HG03432 (cell line): ENCODE measurements around the gene ARHGEF38.
A peak's percentile ranks its signal among the peaks of the same experiment; 100 is the strongest.

Source experiments
- ATAC-seq: cut with Tn5 transposase; IDR thresholded peaks from one replicate; pipeline ENCODE4 v1.9.1; 2021; ENCODE audit warnings: mild to moderate bottlenecking, moderate library complexity; ENCODE audit not compliant: unreplicated experiment

The ARHGEF38 gene, protein sequence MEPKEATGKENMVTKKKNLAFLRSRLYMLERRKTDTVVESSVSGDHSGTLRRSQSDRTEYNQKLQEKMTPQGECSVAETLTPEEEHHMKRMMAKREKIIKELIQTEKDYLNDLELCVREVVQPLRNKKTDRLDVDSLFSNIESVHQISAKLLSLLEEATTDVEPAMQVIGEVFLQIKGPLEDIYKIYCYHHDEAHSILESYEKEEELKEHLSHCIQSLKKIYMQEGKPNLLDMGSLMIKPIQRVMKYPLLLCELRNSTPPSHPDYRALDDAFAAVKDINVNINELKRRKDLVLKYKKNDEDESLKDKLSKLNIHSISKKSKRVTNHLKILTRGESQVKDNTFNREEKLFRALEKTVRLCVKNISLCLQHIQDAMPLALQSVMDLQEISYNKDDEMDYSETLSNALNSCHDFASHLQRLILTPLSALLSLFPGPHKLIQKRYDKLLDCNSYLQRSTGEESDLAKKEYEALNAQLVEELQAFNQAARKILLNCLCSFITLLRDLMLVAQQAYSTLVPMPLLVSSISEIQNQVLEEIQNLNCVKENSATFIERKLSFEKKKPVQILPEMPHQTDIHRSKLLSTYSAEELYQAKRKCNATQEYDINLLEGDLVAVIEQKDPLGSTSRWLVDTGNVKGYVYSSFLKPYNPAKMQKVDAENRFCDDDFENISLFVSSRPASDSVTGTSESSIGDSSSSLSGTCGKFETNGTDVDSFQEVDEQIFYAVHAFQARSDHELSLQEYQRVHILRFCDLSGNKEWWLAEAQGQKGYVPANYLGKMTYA

DNA sequence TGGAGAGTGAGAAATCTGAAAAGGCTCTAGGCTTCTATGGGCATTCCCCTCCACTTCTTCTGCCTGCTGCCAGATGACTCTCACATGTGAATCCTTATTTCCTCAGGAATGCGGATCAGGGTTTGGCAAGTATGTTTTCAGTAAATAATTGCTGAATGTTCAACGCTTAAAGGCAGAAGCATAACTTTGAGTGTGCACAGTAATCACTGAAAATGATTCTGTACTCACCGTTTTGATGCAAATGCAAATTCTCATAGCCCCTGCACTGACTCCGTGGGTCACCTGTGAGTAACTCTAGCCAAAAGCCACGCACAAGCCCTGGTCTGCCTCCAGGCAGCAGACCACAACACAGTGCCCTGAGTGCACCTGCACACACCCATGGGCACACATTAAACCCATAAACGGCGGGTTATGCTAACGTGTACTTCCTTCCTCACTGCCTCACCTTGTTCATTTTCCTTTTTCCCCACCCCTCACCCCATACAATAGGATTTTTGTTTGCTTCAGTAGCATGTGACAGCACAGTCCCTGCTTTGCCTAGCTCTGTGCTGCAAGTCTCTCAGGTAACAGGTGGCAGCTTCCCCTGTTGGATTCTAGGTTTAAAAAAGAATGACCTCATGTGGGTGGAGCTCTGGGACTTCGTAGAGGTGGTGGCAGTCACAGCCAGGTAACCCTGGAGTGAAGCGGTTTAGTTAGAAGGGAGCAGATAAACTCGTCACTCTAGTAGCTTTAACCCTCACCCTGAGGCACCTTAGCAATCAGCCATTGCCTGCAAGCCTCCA, at the start of gene ARHGEF38:
Gene ARHGEF38, plus strand, starts transcription at position 656 of the 782 bp plus-strand sequence. CDS start 146 bp downstream, outside the sequence.
- ATAC-seq, result no peak

DNA sequence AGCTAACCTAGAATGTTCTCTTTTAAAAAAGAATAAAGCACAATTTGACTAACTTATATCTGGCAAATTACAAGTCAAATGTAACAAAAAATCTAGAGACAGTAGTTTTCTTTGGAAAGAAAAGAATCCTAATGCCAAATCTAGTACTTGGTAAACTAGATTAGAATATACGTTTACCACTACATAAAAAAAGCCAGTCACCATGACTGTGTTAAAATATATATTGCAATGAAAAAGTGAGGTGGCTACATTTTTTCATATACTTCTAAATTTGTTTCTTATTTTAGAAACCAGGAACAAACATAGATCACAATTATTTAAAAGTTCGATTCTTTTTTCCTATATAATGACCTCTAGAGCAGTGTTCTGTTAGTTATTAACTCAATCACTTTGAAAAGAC, 48.9 kb upstream of the ARHGEF38 start:
- no peak for ATAC-seq

DNA sequence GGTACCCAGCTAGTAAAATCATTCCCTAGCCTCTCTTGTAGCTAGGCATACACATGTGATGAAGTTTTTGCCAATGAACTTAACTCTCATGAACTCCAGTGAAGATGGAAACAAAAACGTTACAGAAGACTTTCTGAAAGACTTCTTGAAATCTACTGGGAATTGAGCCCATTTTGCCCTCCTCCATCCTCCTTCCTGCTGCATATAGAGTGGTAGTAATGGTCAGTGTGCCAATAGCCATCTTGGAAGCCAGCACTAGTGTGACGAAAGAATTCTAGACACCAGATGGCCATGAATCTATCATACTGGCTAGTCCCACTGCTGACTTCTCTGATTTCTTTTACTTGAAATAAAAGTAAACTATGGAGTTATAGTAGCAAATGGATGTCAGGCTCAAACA, 47.7 kb upstream of the ARHGEF38 start:
- ATAC-seq, result no peak

DNA sequence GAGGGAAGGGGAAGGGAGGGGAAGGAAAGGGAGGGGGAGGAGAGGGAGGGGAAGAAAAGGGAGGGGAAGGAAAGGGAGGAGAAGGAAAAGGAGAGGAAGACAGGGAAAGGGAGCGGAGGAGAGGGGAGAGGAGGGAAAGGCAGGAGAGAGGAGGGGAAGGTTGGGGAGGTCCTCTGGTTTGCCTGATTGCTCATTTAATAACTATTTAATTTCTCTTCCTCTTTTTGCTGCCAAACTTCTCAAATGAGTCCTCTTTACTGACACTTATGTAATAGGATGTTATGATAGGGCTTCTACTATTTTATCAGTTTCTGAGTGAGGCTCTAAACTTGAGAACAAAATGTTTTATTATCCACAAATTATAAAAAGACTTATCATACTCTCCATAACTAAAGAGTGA, 43.1 kb upstream of the ARHGEF38 start:
- ATAC-seq, result peak; percentile 94

DNA sequence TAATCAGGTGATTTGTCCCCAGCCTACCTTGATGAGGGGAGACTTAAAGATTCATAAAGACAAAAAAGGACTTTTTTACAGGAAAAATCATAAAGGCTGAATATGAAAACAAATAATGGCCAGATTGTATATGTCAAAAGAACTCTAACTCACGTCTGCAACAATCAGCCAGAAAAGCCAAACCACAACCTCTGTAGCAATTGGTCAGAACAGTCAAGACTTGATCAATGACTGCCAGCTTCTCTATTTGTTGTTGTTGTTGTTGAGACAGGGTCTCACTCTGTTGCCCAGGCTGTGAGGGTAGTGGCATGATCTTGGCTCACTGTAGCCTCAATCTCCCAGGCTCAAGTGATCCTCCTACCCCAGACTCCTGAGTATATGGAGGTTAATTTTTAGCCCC, 42.7 kb upstream of the ARHGEF38 start:
- peak; percentile 39 for ATAC-seq

DNA sequence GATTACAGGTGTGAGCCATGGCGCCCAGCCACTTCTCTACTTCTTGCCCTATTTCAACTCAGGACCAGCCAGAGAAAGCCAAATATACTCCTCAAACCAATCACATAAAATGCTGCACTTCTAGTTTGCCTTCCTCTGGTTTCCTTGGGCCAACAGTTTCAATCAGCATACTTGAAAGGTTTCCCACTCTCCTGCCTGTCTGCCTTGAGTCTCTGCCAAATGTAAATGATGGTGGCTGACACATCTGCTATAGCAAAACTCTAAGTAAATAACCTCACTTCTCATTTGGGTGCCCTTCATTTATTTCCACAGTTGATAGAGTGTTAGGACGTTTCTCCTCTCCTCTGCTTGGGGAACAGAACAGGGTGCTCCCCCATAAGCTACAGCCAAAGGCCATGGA, 42.2 kb upstream of the ARHGEF38 start:
- ATAC-seq, result no peak

DNA sequence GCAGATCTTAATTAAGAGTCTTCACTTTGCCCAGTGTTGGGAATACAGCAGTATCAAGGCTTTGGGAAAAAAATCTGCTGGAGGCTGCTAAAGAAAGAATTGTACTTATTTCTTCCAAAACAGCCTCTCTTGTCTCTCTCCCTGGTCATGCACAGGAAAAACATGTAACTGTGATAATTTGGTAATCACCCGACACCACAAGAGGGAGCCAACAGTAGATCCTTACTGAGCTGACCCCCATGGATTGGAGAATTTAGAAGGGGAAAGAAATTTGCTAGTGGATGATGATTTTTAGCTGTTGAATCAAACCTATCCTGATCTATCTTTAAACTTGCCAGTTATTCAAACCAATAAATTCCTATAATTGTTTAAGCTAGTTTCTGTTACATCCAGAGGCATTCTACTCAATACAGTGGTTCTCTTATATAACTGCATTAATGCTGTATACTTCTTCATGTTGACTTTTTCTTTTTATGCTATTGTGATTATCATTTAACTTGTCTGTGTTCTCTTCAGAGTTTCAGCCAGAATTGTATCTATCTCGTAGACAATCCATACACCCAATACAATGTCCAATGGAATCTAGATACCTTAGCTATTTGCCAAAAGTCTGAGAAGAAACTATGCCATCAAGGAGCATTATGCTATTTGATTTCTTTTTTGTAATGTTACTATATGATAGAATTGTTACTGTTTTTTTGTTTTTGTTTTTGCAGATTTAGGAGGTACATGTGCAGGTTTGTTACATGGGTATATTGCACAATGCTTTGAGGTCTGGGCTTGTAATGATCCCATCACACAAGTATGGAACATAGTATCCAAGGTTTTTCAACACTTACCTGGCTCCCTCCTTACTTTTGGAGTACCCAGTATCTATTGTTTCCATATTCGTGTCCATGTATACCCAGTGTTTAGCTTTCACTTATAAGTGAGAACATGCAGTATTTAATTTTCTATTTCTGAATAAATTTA, 31.3 kb upstream of the ARHGEF38 start:
- peak; percentile 81 for ATAC-seq

DNA sequence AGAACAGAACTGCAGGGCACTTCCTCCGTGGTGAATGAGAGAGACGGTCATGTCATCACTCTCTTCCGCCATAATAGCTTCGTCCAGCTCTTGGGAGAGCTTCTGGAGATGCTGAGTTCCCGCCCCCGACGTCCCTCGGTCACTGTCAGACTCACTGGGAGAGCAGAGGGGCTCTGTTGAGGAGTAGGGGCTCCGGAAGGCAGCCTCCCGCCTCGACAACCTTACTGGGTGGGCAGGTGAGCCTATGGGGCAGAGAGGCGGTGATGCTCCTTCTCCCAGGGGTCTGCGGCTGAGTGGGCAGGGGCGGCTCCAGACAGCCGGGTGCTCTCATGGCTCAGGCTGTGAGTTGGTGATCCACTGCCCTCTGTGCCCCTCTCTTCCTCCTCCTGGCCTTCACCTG, 25.8 kb upstream of the ARHGEF38 start:
- no peak for ATAC-seq

DNA sequence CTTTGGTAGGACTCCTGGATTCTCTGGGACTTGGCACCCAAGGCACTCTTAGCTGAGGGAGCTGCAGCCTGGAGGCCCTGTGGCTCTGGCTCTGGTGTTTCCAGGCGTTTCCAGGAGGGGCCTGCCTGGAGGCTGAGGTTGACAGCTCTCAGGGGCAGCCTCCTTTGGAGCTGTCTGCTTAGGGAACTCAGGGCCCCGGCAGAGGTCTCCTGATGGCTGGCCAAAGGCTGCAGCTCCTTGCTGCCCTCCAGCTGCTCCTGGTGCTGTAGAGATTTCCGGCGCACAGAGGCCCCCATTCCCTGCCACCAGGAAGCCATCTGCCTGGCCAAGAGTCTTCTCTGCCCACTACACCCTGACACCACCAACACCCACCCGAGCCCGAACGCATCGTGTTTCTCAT, 25.3 kb upstream of the ARHGEF38 start:
- ATAC-seq, result no peak

DNA sequence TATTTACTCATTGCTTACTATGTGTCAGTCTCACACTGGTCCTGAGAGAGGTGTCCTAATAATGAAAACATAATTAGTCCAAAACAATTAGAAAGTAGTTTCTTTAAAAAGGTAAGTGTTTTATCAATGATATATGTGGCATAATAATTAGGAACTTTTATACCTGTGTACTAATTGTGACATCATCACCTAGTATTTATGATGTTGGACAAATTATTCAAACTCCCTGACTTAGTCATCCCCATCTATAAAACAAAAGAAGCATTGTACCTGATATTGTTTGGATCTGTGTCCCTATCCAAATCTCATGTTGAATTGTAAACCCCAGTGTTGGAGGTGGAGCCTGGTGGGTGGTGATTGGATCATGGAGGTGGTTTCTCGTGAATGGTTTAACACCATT, 15.8 kb upstream of the ARHGEF38 start:
- no peak for ATAC-seq

DNA sequence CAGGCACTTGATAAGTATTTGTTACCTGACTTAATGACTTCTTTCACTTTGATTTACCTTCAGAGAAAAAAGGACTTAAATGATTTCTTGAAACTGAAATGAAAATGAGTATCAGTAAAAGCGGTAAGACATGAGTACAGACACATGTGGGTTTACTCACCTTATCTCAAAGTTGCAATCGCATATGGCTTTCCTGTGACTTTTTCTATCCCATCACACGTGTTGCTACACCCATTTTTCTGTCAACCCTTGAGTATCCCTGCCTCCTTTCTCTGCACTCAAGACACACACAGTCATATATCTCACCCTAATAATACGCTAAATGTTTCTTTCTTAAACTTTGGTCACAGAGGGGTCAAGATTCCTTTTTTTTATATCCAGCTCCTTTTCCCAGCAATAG, 11.0 kb upstream of the ARHGEF38 start:
- ATAC-seq, result no peak

DNA sequence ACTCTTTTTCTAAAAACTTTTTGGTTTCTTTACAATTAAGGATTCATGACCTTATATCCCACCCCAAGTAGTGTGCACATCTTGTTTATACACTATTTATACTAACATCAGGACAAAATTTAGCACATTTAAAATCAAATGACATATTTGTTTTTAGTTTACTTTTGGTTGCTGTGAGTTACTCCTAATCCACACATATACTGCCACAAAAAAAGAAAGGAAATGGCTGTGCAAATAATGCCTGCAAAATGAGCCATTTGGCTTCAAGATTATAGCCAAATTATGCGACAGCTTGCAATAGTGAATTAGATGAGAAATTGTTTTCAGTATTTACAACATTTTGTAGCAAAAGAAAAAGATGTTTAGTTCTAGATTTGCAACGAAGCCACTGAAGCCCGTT, 10.4 kb upstream of the ARHGEF38 start:
- no peak for ATAC-seq

DNA sequence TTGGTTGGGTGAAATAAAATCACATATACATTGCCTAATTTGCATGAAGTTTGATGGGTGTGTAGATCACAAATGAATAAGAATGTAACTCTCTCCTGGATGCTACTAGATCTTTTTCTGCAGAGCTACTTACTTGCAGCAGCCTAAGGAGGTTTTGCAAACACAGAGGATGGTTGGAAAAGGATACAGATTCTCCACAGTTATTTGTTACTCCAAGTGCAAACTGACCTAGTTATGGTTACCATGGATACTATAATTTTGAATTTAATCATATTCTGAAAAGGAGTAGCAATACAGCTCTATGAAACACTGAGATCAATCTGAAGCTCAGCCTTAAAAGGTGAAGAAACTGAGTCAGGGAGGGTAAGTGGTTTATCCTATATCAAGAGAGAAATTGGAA, 9.1 kb upstream of the ARHGEF38 start:
- no peak for ATAC-seq

DNA sequence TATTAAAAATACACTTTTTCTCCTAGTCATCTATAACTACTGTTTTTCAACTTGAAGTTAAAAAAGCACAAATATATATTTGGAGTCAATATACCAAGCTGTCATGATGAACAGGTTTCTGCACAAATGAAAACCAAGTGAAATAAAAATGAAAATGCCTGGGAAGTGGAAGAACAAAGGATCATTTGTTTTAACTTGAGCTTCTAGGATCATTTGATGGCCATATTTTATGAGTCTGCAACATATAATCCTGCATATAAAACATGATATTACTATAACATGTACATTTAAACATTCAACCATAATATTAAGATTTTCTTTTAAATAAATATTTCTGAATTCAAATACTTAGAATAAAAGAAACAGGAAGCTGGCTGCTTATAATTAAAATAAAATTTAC, 8.5 kb upstream of the ARHGEF38 start:
- ATAC-seq, result no peak

DNA sequence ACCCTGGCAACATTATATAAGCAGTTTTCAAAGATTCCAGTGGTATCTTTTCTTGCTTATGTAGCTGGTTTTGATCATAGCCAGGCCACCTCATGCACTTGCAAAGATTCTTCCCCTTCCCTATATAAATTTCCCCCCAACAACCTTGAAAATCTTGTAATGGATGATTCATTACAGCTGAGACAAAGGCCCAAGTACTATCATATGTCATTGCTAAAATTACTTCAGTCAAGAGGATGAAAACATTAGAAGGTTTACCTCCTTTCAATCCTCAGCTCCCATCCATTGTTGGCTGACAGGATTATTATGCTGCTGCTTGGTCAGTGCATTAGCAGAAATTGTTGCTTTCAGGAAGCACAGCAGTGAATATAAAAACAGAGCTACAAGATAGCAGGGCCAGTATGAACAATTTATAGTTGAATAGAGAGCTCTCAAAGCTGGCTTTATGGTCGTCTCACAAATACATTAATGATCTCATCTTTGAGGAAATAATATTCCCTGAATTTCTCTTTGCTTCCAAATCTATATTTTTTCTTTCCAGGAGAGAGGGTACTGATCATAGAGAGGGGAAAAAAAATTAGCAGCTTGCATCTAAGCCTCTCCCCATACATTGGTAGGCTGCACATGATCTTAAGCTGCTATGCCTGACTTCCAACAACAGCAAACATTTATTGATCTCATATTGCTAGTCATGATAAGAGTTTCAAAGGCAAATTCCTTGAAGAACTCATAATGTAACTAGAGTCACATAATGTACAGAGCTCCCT, 7.7 kb upstream of the ARHGEF38 start:
- ATAC-seq, result no peak

DNA sequence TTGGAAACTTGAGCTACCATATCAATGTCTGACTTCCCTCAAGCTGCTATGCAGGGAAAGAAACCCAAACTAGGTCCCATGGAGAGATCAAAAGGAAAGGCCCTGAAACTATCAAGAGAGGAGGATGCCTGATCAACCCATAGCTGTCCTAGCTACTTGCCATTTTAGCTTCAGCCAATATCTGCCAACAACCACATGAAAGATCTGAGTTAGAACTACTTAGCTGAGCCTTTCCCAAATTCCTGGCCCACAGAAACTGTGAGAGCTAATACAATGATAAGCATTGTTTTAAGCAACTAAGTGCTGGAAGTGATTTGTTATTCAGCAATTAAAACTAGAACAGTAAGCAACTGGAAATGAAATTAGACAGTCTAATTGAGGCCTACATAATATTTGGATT, 6.3 kb upstream of the ARHGEF38 start:
- no peak for ATAC-seq

DNA sequence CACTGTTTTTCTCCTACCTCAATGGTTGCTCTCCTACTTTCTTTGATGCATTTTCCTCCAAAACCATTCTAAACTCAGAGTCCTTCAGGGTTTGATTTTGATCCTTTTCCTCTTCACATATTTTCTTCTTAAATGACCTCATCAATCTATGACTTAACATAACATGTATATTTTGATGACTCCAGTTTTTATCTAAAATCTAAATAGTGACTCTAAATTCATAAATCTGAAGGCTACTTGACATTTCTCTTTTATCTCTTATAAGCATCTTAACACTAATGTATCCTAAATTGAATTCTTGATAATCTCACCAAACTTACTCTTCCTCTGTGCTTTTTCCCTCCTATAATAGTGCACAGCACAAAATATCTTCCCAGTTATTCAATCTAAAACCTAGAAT, 4.7 kb upstream of the ARHGEF38 start:
- ATAC-seq, result no peak

DNA sequence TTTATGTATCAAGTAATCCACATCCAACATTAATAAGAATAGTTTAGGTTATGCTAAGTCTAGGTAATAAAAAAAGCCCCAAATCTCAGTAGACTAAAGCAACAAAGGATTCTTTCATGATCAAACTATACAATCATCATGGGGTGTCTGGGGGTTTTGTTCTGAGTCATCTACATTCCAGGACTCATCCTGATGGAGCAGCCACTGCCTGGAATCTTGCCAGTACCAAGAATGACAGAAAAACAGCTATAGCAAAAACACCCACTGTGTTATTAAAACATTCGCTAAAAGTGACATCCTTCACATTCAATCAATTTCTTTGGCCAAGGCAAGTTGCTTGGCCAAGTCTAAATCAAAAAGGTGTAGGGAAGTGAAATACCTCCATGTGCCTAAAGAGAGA, 3.9 kb upstream of the ARHGEF38 start:
- ATAC-seq, result no peak

DNA sequence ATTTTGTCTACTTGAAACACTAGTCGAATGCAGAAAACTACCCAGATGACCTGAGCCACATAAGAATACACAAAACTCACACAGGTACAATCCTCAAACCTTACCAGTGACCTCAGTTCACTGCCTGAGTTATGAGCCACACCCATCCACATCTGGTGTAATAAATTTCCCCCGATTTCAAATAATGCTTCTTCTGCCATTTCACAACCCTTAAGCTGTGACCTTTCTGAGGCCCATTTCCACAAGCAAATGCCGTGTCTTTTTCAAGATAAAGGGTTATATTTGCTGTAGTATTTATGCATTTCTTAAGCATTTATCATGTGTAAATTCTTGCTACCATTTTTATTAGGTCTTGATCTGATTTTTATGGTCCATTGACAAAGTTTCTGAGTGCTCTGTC, 1.8 kb upstream of the ARHGEF38 start:
- no peak for ATAC-seq

DNA sequence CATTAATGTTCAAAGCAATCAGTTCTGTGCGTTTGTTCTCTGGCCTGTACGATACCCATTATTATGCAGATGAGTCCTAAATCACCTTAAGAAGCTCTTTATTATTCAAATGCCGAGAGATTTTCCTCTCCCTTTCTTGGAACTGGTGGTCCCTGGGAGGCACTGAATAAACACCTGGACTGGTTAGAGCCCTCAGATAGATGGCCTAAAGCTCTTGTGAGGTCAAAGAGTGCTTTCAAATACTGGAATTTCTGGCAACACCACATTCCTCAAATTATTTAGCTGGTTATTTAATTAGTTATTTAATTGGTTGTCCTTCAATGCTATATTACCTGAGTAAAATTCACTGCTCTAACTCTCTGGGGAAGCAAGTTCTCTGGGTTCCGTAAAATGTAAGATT, 3.0 kb downstream of the ARHGEF38 start:
- ATAC-seq, result no peak
